ENCODE data around the gene TMEM54.
"Not testable (repeated sequence)": the region's sequence is repeated elsewhere in the genome, so short reads cannot be mapped to it uniquely, and the experiment has no call there.

The TMEM54 gene

GRCh38 chr1:32918179-32918578, 17.0 kb upstream of the TMEM54 start:
- no peak for DNase-seq

GRCh38 chr1:32917521-32917920, 16.3 kb upstream of the TMEM54 start:
- DNase-seq: no peak

GRCh38 chr1:32915766-32916706, 14.8 kb upstream of the TMEM54 start:
- DNase-seq: peak; percentile 67

GRCh38 chr1:32910319-32910718, 9.1 kb upstream of the TMEM54 start:
- DNase-seq: no peak

- no peak for DNase-seq
These were observed 6.2 kb upstream of the TMEM54 start for GRCh38 chr1:32907435-32907834.

GRCh38 chr1:32906654-32907053, 5.5 kb upstream of the TMEM54 start:
- no peak for DNase-seq

GRCh38 chr1:32905588-32905987, 4.4 kb upstream of the TMEM54 start:
- not testable (repeated sequence) for DNase-seq

- DNase-seq: no peak
These were observed 3.6 kb upstream of the TMEM54 start for GRCh38 chr1:32904797-32905196.

- DNase-seq: no peak
These were observed 3.0 kb upstream of the TMEM54 start for GRCh38 chr1:32903991-32904785.

GRCh38 chr1:32902535-32902920, 1.3 kb upstream of the TMEM54 start:
- DNase-seq: no peak

GRCh38 chr1:32901823-32902534, 790 bp upstream of the TMEM54 start:
- DNase-seq: no peak

- DNase-seq: no peak
These were observed 726 bp downstream of the TMEM54 start for GRCh38 chr1:32900371-32900955.

- no peak for DNase-seq
These were observed 1.4 kb downstream of the TMEM54 start for GRCh38 chr1:32899586-32900296.

GRCh38 chr1:32898958-32899357, 2.2 kb downstream of the TMEM54 start:
- DNase-seq: no peak

GRCh38 chr1:32898056-32898455, 3.1 kb downstream of the TMEM54 start:
- no peak for DNase-seq

GRCh38 chr1:32897082-32898049, 3.8 kb downstream of the TMEM54 start:
- DNase-seq: no peak

GRCh38 chr1:32896451-32896850, 4.7 kb downstream of the TMEM54 start:
- no peak for DNase-seq

- no peak for DNase-seq
These were observed 5.6 kb downstream of the TMEM54 start for GRCh38 chr1:32895325-32896215.

- no peak for DNase-seq
These were observed 6.5 kb downstream of the TMEM54 start for GRCh38 chr1:32894681-32895080.
